Sigmoid colon (tissue), 4 donors: ENCODE results near the gene OPCML.

Source experiments
- CTCF ChIP-seq, 4 experiments: fragments of 450-650 bp in 3 of 4; fragments of 200-600 bp in 1 of 4; IDR thresholded peaks; one replicate each; pipeline ENCODE4 v1.5.1; 2016 to 2019; ENCODE audit warnings: antibody characterized with exemption in 4 of 4, mild to moderate bottlenecking in 3 of 4, moderate library complexity in 2 of 4
- EP300 ChIP-seq, 4 donors: sonication (generic); formaldehyde crosslinking; IDR thresholded peaks; one replicate each; pipeline ENCODE4 v1.6.1; 2017; ENCODE audit warnings: antibody characterized with exemption in 4 of 4
- POLR2A ChIP-seq, 2 donors: fragments of 450-650 bp; IDR thresholded peaks; one replicate each; pipeline ENCODE4 v1.6.1; 2016; ENCODE audit warnings: antibody characterized with exemption in 2 of 2, mild to moderate bottlenecking in 2 of 2, moderate library complexity in 2 of 2

DNA sequence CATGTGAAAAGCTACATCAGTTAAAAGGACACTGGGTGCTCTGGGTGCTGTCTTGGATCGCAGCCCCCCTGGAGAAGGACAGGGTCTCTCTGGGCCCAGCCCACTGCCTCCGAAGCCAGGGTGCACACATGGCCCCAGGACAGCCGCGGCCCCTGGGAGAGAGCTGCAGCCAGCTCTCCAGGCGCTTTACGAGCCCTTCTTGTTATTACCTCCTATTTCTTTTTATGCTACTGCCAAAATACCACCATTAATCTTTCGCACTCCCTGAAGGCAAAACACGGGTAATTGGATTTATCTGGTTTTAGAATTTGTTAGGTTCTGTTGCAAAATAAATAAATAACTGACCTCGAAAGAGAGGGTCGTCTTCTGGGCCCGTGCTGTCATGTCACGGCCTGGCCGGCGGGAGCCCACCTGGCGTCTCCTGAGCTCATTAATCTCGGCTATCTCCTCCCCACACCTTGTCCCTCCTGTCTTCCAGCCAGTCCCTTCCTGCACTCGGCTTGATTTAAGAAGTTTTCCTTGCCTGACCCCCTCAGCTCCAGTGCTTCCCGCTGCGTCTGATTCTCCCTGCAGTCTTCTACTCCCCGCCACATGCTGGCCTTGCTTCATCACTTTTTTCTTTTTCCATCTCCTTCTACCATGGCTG is 611.7 kb downstream of the OPCML start:
- no peak for TF ChIP-seq CTCF (IDR thresholded peaks at IDR 0.05)
- no peak for TF ChIP-seq POLR2A (IDR thresholded peaks at IDR 0.05)
- no peak for TF ChIP-seq EP300 (IDR thresholded peaks at IDR 0.05)
